Transverse colon (tissue), 4 donors: ENCODE measurements around the gene MORN4. TPM values are rescaled to one million over a fixed set of nuclear protein-coding genes. Genes with fewer than 3 reads are reported as not detected.

Experiments
- DNase-seq: peaks from one replicate; pipeline ENCODE4 v3.0.0-alpha.2; 2019
- H3K27ac ChIP-seq, 4 donors: fragments of 200-600 bp; sonication (generic); 2 replicates each; pipeline ENCODE4 v1.5.1; 2016 to 2018; ENCODE audit warnings: inconsistent platforms in 4 of 4
- H3K27me3 ChIP-seq: fragments of 200-600 bp; sonication (generic); 2 replicates; pipeline ENCODE4 v1.5.1; 2017; ENCODE audit warnings: inconsistent platforms
- H3K36me3 ChIP-seq, 4 donors: fragments of 200-600 bp; sonication (generic); 2 replicates each; pipeline ENCODE4 v1.5.1; 2017 to 2019; ENCODE audit warnings: inconsistent platforms in 4 of 4
- H3K4me1 ChIP-seq, 4 donors: fragments of 200-600 bp; sonication (generic); 2 replicates each; pipeline ENCODE4 v1.5.1; 2017 to 2020; ENCODE audit warnings: inconsistent platforms in 4 of 4
- H3K4me3 ChIP-seq, 4 donors: fragments of 200-600 bp; sonication (generic); 1 replicate in 1 of 4; 2 replicates in 3 of 4; pipeline versions ENCODE4 v1.5.1 to v1.6.1; 2017 to 2019; ENCODE audit warnings: inconsistent platforms in 4 of 4
- H3K9me3 ChIP-seq, 2 donors: fragments of 200-600 bp; sonication (generic); 2 replicates each; pipeline ENCODE4 v1.5.1; 2017 to 2019; ENCODE audit warnings: inconsistent platforms in 2 of 2
- EP300 ChIP-seq: sonication (generic); formaldehyde crosslinking; IDR thresholded peaks from one replicate; pipeline ENCODE4 v1.6.1; 2017; ENCODE audit warnings: antibody characterized with exemption, low read depth
- POLR2A ChIP-seq: fragments of 450-650 bp; IDR thresholded peaks from one replicate; pipeline ENCODE4 v1.6.1; 2016; ENCODE audit warnings: antibody characterized with exemption, mild to moderate bottlenecking, moderate library complexity
- POLR2AphosphoS5 ChIP-seq, 3 donors: sonication (generic); formaldehyde crosslinking; IDR thresholded peaks; one replicate each; pipeline ENCODE4 v1.6.1; 2016; ENCODE audit warnings: antibody characterized with exemption in 3 of 3
- WGBS, 2 donors: methylation state at CpG; one replicate each; pipeline ENCODE4 v1.1.5; 2018; ENCODE audit warnings: low coverage in 1 of 2; 5-methylcytosine and 5-hydroxymethylcytosine counted together
- in situ Hi-C, 4 donors: fragments of 200-750 bp; cut with MboI; loops; one replicate each; pipeline versions ENCODE4 v1.15.0 to v1.15.1; 2017; ENCODE audit warnings: low sequenced_read_pairs in 3 of 4, low pct_ligation_motif_present in 1 of 4, low pct_unique_long_range_greater_than_20kb in 1 of 4
- intact Hi-C: fragments of 100-400 bp; cut with DNase I; formaldehyde crosslinking; loops from one replicate; pipeline ENCODE4 v1.15.1; 2023; ENCODE audit warnings: low total_unique reads
- total RNA-seq, 4 donors: library from RNA; depleted of rRNA; stranded (reverse); fragments of >200 nt; gene quantifications; one replicate each; pipeline ENCODE4 v1.1.0, GENCODE V29; 2016
- TF ChIP-seq, protein P1 (sequence below), 5 experiments: fragments of 200-600 bp in 3 of 5; fragments of 450-650 bp in 2 of 5; sonication (generic) in 3 of 5; IDR thresholded peaks; 1 replicate in 2 of 5; 2 replicates in 3 of 5; pipeline ENCODE4 v1.5.1; 2016 to 2017; ENCODE audit warnings: antibody characterized with exemption in 5 of 5, inconsistent platforms in 3 of 5, mild to moderate bottlenecking in 2 of 5, moderate library complexity in 1 of 5

Gene MORN4
- total RNA-seq, 4 donors from 2014 or later = 0.95 to 1.8 (median 0.96) TPM; not detected in 1

DNA sequence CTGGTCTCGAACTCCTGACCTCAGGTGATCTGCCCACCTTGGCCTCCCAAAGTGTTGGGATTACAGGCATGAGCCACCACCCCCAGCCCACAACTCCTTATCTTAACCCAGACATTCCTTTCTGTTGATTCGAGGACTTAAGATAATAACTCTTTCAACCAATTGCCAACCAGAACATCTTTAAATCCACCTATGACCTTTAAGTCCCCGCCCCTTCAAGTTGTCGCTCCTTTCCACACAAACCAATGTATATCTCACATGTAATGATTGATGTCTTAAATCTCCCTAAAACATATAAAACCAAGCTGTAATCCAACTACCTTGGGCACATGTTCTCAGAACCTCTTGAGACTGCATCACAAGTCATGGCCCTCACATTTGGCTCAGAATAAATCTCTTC is 68.5 kb downstream of the MORN4 start:
- Histone ChIP-seq H3K27me3 (no peaks in the 10 kb centered on the region), H3K4me3 (no peak overlapping the region), H3K9me3 (no peaks in the 10 kb centered on the region), H3K36me3 (no peaks in the 10 kb centered on the region), H3K4me1 (no peaks in the 10 kb centered on the region), H3K27ac (no peak overlapping the region)
- no peak for DNase-seq
- in situ Hi-C loops (no loop called here), intact Hi-C loops (no loop called here)
- TF ChIP-seq POLR2A (no peak), EP300 (no peak), POLR2AphosphoS5 (IDR thresholded peaks at IDR 0.05) (no peak)
- TF ChIP-seq, protein P1, sequence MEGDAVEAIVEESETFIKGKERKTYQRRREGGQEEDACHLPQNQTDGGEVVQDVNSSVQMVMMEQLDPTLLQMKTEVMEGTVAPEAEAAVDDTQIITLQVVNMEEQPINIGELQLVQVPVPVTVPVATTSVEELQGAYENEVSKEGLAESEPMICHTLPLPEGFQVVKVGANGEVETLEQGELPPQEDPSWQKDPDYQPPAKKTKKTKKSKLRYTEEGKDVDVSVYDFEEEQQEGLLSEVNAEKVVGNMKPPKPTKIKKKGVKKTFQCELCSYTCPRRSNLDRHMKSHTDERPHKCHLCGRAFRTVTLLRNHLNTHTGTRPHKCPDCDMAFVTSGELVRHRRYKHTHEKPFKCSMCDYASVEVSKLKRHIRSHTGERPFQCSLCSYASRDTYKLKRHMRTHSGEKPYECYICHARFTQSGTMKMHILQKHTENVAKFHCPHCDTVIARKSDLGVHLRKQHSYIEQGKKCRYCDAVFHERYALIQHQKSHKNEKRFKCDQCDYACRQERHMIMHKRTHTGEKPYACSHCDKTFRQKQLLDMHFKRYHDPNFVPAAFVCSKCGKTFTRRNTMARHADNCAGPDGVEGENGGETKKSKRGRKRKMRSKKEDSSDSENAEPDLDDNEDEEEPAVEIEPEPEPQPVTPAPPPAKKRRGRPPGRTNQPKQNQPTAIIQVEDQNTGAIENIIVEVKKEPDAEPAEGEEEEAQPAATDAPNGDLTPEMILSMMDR (IDR thresholded peaks at IDR 0.05) = no peak
- 84 to 86% methylated on average over 3 to 4 of the region's 4 CpGs for WGBS, 2 donors

Other genes with a start within 250 kb of the MORN4 start
- gene RRP12, start 232.2 kb downstream of the MORN4 start, total RNA-seq = 10 to 100 TPM in 3 of 4 donors, 1 to 10 TPM in 1; 5.7 to 14.0 (median 11.5) TPM
- gene PGAM1, start 207.3 kb downstream of the MORN4 start, total RNA-seq = 100 to 1,000 TPM in 3 of 4 donors, 10 to 100 TPM in 1; 94.5 to 216 (median 124) TPM
- 100 to 1,000 TPM in 1 of 4 donors, 10 to 100 TPM in 2, 1 to 10 TPM in 1; 2.6 to 315 (median 26.1) TPM for gene EXOSC1, start 187.5 kb downstream of the MORN4 start, total RNA-seq
- 10 to 100 TPM; 10.8 to 36.2 (median 32.7) TPM for gene ZDHHC16, start 187.3 kb downstream of the MORN4 start, total RNA-seq
- 100 to 1,000 TPM in 3 of 4 donors, 10 to 100 TPM in 1; 62.8 to 116 (median 106) TPM for gene MMS19, start 135.1 kb downstream of the MORN4 start, total RNA-seq
- 1 to 10 TPM in 3 of 4 donors, under 1 TPM in 1; 0.40 to 4.1 (median 3.2) TPM for gene UBTD1, start 134.6 kb downstream of the MORN4 start, total RNA-seq
- not detected for gene ANKRD2, start 60.7 kb downstream of the MORN4 start, total RNA-seq
- not detected for gene HOGA1, start 49.1 kb downstream of the MORN4 start, total RNA-seq
- gene C10orf62, start 43.8 kb downstream of the MORN4 start, total RNA-seq = not detected
- 10 to 100 TPM in 2 of 4 donors, 1 to 10 TPM in 2; 7.6 to 19.1 (median 11.3) TPM for gene PI4K2A, start 7.2 kb upstream of the MORN4 start, total RNA-seq
- gene AVPI1, start 53.7 kb upstream of the MORN4 start, total RNA-seq = 10 to 100 TPM; 24.3 to 79.3 (median 47.9) TPM
- 10 to 100 TPM in 2 of 4 donors, 1 to 10 TPM in 2; 5.6 to 24.6 (median 13.6) TPM for gene MARVELD1, start 80.2 kb upstream of the MORN4 start, total RNA-seq
- gene ZFYVE27, start 103.6 kb upstream of the MORN4 start, total RNA-seq = 100 to 1,000 TPM in 1 of 4 donors, 10 to 100 TPM in 3; 46.4 to 102 (median 63.9) TPM
- 10 to 100 TPM in 1 of 4 donors, 1 to 10 TPM in 3; 3.8 to 10.1 (median 5.8) TPM for gene SFRP5, start 138.5 kb upstream of the MORN4 start, total RNA-seq
- gene GOLGA7B, start 216.3 kb upstream of the MORN4 start, total RNA-seq = under 1 TPM in 2 of 4 donors, not detected in 2; 0.14 to 0.16 TPM